ENCODE measurements around the gene TNIK. TPM values are rescaled to one million over a fixed set of nuclear protein-coding genes. Genes with fewer than 3 reads are reported as not detected.

TNIK gene
- total and polyA plus RNA-seq, 2 experiments from 2014 or later = 14.6 to 34.3 TPM

GRCh38 chr3:171312741-171313140 is 147.5 kb downstream of the TNIK start:
- Mint-ChIP-seq H3K27ac (no peak overlapping the region), H3K36me3 (ENCODE audit: low read depth) (no peaks in the 10 kb centered on the region), H3K9me3 (no peaks in the 10 kb centered on the region; the same call in 2 of the 3 replicates), H3K4me3 (no peak overlapping the region), H3K27me3 (ENCODE audit: insufficient read depth, low read depth, poor library complexity) (no peaks in the 10 kb centered on the region), H3K4me1 (peaks cover 36% of the 10 kb centered on the region)
- no peaks in the 10 kb centered on the region for H3K36me3 ChIP-seq (ENCODE audit: insufficient read depth)
- no peak overlapping the region for H3K4me2 ChIP-seq
- H2AFZ ChIP-seq = no peak overlapping the region
- no peak for TF ChIP-seq REST (IDR thresholded peaks at IDR 0.05; ENCODE audit: unreplicated experiment)
- no peak for TF ChIP-seq ETS1 (IDR thresholded peaks at IDR 0.05)
- TF ChIP-seq ZNF462 (CRISPR knock-in tag; IDR thresholded peaks at IDR 0.05) = no peak
- TF ChIP-seq JUNB (IDR thresholded peaks at IDR 0.05; ENCODE audit: unreplicated experiment) = no peak
- no peak for TF ChIP-seq STAT1 (IDR thresholded peaks at IDR 0.05; ENCODE audit: unreplicated experiment)
- no peak for TF ChIP-seq ZNF114 (CRISPR knock-in tag; IDR thresholded peaks at IDR 0.05)
- no peak for TF ChIP-seq EZH2 (IDR thresholded peaks at IDR 0.05; ENCODE audit: low read depth, unreplicated experiment)
- TF ChIP-seq EZH2phosphoT487 (IDR thresholded peaks at IDR 0.05; ENCODE audit: unreplicated experiment) = no peak
- TF ChIP-seq CREB1 (CRISPR knock-in tag; IDR thresholded peaks at IDR 0.05; ENCODE audit: low read depth) = no peak
- no peak for TF ChIP-seq NANOG (IDR thresholded peaks at IDR 0.05; ENCODE audit: borderline replicate concordance)
- no peak for TF ChIP-seq CTCF (conservative IDR thresholded peaks at IDR 0.05; ENCODE audit: low read depth in 2 of 2)
- no peaks in the 10 kb centered on the region for H3F3A ChIP-seq (replicated peaks; ENCODE audit: low read depth)
- H3K4me3 ChIP-seq = no peak overlapping the region
- H4K20me1 ChIP-seq (replicated peaks; ENCODE audit: insufficient read depth) = no peaks in the 10 kb centered on the region
- H3K4me1 ChIP-seq (ENCODE audit: insufficient read depth) = peaks cover 11% of the 10 kb centered on the region
- H3K9me2 ChIP-seq (ENCODE audit: insufficient read depth) = no peaks in the 10 kb centered on the region
- no peak overlapping the region for H3K27ac ChIP-seq (ENCODE audit: low read depth)
- no peak for DNase-seq (ENCODE audit: low spot score)
- ATAC-seq = no peak
- no peaks in the 10 kb centered on the region for H3K27me3 ChIP-seq (ENCODE audit: insufficient read depth)
- H3K79me2 ChIP-seq (replicated peaks; ENCODE audit: insufficient read depth) = peaks cover 48% of the 10 kb centered on the region
